Endodermal cell (in vitro differentiated cells): ENCODE measurements around the gene KIAA0040. TPM values are rescaled to one million over a fixed set of nuclear protein-coding genes. Genes with fewer than 3 reads are reported as not detected.

Experiments
- DNase-seq: peaks from one replicate; pipeline ENCODE4 v3.0.0-alpha.2; 2017
- H3K27ac ChIP-seq: 2 replicates; pipeline ENCODE4 v1.5.1; 2013; ENCODE audit warnings: mild to moderate bottlenecking, low read depth, low read length, moderate library complexity
- H3K27me3 ChIP-seq: 2 replicates; pipeline ENCODE4 v1.6.1; 2013; ENCODE audit warnings: mild to moderate bottlenecking, low read length, moderate library complexity; ENCODE audit not compliant: insufficient read depth, control insufficient read depth, poor library complexity, severe bottlenecking
- H3K36me3 ChIP-seq: 2 replicates; pipeline ENCODE4 v1.7.0; 2013; ENCODE audit warnings: mild to moderate bottlenecking, low read length, moderate library complexity; ENCODE audit not compliant: control insufficient read depth, insufficient read depth
- H3K4me1 ChIP-seq: one replicate; pipeline ENCODE4 v1.7.0; 2013; ENCODE audit warnings: low read length; ENCODE audit not compliant: control insufficient read depth, insufficient read depth
- H3K4me3 ChIP-seq: 2 replicates; pipeline ENCODE4 v1.5.1; 2013; ENCODE audit warnings: mild to moderate bottlenecking, low read length, moderate library complexity
- H3K9ac ChIP-seq: 2 replicates; pipeline ENCODE4 v1.6.1; 2013; ENCODE audit warnings: mild to moderate bottlenecking, low read length, moderate library complexity; ENCODE audit not compliant: poor library complexity, severe bottlenecking; ENCODE audit errors: extremely low read depth
- H3K9me3 ChIP-seq: 2 replicates; pipeline ENCODE4 v1.6.1; 2013; ENCODE audit warnings: mild to moderate bottlenecking, low read length, moderate library complexity; ENCODE audit not compliant: control insufficient read depth
- H3K27ac Mint-ChIP-seq: 2 replicates; pipeline ENCODE4 v1.8.0; 2020; ENCODE audit warnings: mixed read lengths
- H3K27me3 Mint-ChIP-seq: 2 replicates; pipeline ENCODE4 v1.8.0; 2021; ENCODE audit warnings: mild to moderate bottlenecking, mixed read lengths; ENCODE audit not compliant: insufficient read depth
- H3K36me3 Mint-ChIP-seq: 2 replicates; pipeline ENCODE4 v1.8.0; 2020; ENCODE audit warnings: low read depth, mixed read lengths
- H3K4me1 Mint-ChIP-seq: 2 replicates; pipeline ENCODE4 v1.8.0; 2020; ENCODE audit warnings: mixed read lengths
- H3K4me3 Mint-ChIP-seq: 2 replicates; pipeline ENCODE4 v1.8.0; 2020; ENCODE audit warnings: mild to moderate bottlenecking, moderate library complexity, mixed read lengths
- H3K9me3 Mint-ChIP-seq: 2 replicates; pipeline ENCODE4 v1.8.0; 2020; ENCODE audit warnings: mild to moderate bottlenecking, mixed read lengths
- WGBS, 2 experiments: methylation state at CpG; one replicate each; pipeline versions ENCODE4 v1.1.5 to v1.1.7; 2013; ENCODE audit warnings: missing lambda C conversion rate in 2 of 2, mixed read lengths in 1 of 2; ENCODE audit not compliant: insufficient coverage in 1 of 2, insufficient read length in 1 of 2; 5-methylcytosine and 5-hydroxymethylcytosine counted together
- total RNA-seq, 2 donors: library from RNA; stranded (reverse); fragmentation: NEBNext Ultra II Directional in 1 of 2; extraction: Animal tissue kit (Norgen Biotek cat#: 25700) in 1 of 2; gene quantifications; 2 replicates in 1 of 2; 3 replicates in 1 of 2; pipeline ENCODE4 v1.2.1, GENCODE V29; 2021
- TF ChIP-seq, protein P1 (sequence below): fragments of 200-600 bp; sonication (generic); conservative IDR thresholded peaks from 2 replicates; pipeline ENCODE4 v1.5.0; 2021; ENCODE audit warnings: antibody characterized with exemption, mild to moderate bottlenecking

KIAA0040 gene
- total RNA-seq, 2 donors from 2014 or later: 9.2 to 12.9 TPM

DNA sequence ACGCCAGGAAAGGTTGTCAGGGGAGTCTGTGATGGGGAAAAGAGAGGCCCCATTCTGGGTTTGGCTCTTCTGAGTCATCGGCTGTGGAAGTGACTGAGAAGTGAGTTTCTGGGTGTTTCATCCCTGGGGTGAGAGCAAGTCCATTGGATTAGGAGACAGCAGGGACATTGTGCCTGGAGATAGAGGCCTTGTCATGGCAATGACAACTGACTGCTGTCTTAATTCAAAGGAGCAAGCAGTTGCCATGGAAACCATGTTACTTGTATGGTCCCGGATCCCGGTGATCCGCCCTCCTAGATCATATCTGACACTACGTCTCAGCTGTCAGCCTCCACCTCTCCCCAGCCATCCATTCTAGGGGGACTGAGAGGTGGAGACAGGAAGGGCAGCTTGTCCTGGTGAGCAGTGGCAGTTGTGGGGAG lies 34.4 kb downstream of the KIAA0040 start:
- 67 to 92% methylated on average over 1 to 6 of the region's 6 CpGs for WGBS, 2 experiments
- peaks cover 35% of the 10 kb centered on the region for H3K27me3 ChIP-seq
- no peak overlapping the region for H3K27ac ChIP-seq
- DNase-seq: no peak
- Mint-ChIP-seq H3K4me3 (no peak overlapping the region), H3K27me3 (peaks cover 51% of the 10 kb centered on the region), H3K4me1 (no peaks in the 10 kb centered on the region), H3K9me3 (no peaks in the 10 kb centered on the region), H3K36me3 (peaks cover 18% of the 10 kb centered on the region), H3K27ac (no peak overlapping the region)
- no peaks in the 10 kb centered on the region for H3K4me1 ChIP-seq
- no peak overlapping the region for H3K4me3 ChIP-seq
- H3K9ac ChIP-seq: no peak overlapping the region
- H3K36me3 ChIP-seq: peaks cover 31% of the 10 kb centered on the region
- TF ChIP-seq, protein P1, sequence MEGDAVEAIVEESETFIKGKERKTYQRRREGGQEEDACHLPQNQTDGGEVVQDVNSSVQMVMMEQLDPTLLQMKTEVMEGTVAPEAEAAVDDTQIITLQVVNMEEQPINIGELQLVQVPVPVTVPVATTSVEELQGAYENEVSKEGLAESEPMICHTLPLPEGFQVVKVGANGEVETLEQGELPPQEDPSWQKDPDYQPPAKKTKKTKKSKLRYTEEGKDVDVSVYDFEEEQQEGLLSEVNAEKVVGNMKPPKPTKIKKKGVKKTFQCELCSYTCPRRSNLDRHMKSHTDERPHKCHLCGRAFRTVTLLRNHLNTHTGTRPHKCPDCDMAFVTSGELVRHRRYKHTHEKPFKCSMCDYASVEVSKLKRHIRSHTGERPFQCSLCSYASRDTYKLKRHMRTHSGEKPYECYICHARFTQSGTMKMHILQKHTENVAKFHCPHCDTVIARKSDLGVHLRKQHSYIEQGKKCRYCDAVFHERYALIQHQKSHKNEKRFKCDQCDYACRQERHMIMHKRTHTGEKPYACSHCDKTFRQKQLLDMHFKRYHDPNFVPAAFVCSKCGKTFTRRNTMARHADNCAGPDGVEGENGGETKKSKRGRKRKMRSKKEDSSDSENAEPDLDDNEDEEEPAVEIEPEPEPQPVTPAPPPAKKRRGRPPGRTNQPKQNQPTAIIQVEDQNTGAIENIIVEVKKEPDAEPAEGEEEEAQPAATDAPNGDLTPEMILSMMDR: no peak
- no peaks in the 10 kb centered on the region for H3K9me3 ChIP-seq

DNA sequence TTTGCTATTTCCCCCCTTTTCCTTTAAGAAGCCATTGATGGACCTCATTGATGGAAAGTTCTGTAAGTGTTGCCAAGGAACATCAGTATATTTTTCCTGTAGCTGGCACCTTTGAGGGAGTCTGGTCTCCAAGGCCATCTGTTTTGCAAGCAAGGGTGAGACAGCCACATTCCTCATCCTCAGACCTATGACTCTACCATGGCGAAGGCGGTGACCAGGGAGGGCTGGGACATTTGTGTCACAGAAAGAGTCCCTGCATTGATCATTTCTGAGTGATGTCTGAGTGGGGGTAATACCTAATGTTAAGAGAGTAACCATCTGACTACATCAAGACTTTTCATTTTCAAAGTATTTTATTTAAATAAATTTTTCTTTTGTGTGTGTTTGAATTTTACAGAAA lies 35.4 kb downstream of the KIAA0040 start:
- H3K4me1 ChIP-seq: no peaks in the 10 kb centered on the region
- Mint-ChIP-seq H3K27ac (no peak overlapping the region), H3K36me3 (peaks cover 18% of the 10 kb centered on the region), H3K4me3 (no peak overlapping the region), H3K9me3 (no peaks in the 10 kb centered on the region), H3K27me3 (peaks cover 61% of the 10 kb centered on the region), H3K4me1 (peaks cover under 1% of the 10 kb centered on the region)
- peaks cover 23% of the 10 kb centered on the region for H3K36me3 ChIP-seq
- H3K9ac ChIP-seq: no peak overlapping the region
- peaks cover 45% of the 10 kb centered on the region for H3K27me3 ChIP-seq
- H3K9me3 ChIP-seq: no peaks in the 10 kb centered on the region
- H3K27ac ChIP-seq: no peak overlapping the region
- TF ChIP-seq, protein P1: no peak
- no peak for DNase-seq
- H3K4me3 ChIP-seq: no peak overlapping the region
- 93 to 100% methylated on average over 2 of the region's 2 CpGs for WGBS, 2 experiments

DNA sequence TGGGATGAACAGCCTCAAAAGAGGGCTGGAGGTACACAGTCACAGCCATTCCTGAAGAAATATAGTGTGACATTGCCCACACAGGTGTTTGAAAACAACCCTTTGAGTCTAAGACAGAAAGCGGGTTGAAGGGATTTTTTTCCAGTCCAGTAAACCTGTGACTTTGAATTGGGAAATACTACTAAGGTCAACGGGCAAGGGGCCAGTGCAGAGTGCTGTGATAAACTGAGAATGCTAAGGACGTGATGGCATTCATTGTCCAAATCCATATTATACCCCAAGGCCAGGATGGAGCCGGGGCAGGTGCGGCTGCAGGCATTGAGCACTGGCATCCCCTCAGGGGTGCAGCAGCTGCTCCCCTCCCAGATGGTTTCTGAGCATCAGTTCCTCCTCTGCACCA lies 36.6 kb downstream of the KIAA0040 start:
- H3K27me3 ChIP-seq: peaks cover 55% of the 10 kb centered on the region
- no peaks in the 10 kb centered on the region for H3K4me1 ChIP-seq
- no peaks in the 10 kb centered on the region for H3K9me3 Mint-ChIP-seq
- WGBS, 2 experiments: 96 to 97% methylated on average over 2 to 5 of the region's 5 CpGs
- no peaks in the 10 kb centered on the region for H3K9me3 ChIP-seq
- TF ChIP-seq, protein P1: no peak
- H3K4me3 ChIP-seq: no peak overlapping the region
- peaks cover 15% of the 10 kb centered on the region for H3K36me3 Mint-ChIP-seq
- no peak for DNase-seq
- peaks cover 73% of the 10 kb centered on the region for H3K27me3 Mint-ChIP-seq
- H3K4me3 Mint-ChIP-seq: no peak overlapping the region
- H3K9ac ChIP-seq: no peak overlapping the region
- peaks cover 17% of the 10 kb centered on the region for H3K36me3 ChIP-seq
- no peak overlapping the region for H3K27ac ChIP-seq
- H3K4me1 Mint-ChIP-seq: peaks cover 1% of the 10 kb centered on the region
- H3K27ac Mint-ChIP-seq: no peak overlapping the region
